CD4-positive, alpha-beta T cell treated with Interferon alpha-2 for 1 hour (primary cell): ENCODE measurements around the gene COL20A1.

ENCODE experiments used
- DNase-seq, 2 donors: peaks; one replicate each; pipeline ENCODE4 v3.0.0-alpha.2; 2020 to 2022

The COL20A1 gene

DNA sequence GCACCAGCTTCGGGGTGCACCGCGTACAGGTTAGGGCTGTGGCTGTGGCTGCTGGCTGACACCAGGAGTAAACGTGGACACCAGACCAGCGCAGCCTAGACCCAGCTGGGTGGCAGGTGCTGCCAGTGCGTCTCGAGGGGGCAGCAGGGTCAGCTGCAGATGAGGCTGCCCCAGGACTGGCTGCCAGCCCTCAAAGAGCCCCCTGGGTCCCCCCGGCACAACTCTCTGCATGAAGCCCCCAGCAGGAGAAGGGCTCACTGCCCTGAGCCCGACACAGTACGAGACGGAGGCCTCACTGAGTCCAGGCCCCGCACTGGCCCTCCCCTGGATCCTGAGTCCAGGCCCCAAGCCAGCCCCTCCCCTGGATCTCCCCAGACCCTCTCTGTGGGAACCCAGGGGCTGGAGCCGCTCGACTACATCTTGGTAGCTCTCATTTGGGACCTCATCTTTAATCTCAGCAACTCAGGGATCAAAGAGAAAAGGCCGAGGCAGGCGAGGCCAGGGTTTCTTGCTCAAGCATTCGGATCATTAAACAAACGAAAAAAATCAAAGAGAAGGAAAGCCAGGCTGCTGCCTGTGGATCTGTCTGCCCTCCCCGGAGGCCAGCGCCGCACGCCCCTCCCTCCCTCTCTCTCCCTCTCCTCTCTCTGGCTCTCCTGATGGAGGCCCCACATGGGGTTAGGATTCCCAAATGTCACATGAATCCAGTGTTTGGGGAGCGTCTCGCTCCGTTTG, 31.8 kb upstream of the COL20A1 start:
- DNase-seq, result no peak

DNA sequence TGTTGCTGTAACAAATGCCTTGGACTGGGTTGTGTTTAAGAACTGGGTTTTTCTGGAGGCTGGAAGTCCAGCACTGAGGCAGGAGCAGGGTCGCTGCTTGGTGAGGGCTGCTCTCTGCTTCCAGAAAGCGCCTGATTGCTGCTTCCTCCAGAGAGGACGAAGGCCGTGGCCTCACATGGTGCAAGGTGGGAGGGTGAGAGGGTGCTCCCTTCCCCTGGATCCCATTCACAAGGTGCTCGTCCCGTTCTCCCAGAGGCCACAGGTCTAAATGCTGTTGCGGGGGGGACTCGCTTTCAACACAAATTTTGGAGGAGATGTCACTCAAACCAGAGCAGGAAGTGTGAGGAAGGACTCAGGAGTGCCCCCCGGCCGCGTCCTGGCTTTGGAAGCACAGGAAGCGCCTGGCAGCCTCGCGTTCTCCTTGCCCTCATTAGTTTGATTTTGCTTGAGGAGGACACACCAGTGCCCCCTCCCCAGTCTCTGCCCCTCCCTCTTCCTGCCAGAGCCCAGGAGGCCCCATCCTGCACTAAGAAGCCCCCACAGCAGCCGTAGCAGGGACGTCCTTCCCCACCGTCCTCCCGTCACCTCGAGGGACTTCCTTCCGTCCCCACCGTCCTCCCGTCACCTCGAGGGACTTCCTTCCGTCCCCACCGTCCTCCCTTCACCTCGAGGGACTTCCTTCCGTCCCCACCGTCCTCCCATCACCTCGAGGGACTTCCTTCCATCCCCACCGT, 31.0 kb upstream of the COL20A1 start:
- DNase-seq, result no peak

DNA sequence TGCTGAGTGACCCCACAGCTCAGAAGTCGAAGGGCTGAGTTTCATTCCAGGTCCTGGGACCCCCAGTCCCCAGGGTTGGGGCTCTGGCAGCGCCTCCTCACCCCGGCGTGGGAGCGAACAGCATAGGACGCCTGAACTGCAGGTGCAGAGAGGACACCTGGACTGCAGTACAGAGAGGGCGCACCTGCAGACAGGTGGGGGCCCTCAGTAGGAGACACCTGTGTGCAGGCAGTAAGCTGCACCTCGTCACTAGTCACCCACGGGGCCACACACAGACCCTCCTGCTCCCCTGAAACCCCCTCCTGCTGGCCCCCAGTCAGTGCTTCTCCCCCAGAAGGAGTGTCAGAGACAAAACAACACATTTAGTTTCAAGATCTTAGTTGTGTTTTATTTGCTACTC, 30.1 kb upstream of the COL20A1 start:
- DNase-seq, result no peak

DNA sequence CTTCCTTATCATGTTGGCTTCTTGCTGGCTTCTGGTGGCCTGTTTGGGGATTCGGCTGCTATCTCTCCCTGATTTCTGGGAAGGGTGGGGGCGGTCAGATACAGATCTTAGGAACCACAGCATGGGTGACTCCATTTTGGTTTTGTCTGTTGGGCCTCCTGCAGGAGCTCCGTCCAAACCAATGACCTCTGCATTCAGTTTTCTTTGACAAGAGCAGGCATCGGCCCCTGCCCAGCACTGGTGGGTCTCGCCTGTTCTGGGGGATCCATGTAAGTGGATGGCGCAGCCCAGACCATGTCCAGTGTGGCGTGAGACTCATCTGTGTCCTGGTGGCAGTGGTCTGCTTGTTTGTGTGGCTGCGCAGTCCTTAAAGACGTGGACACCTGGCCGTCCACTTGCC, 29.0 kb upstream of the COL20A1 start:
- DNase-seq, result no peak

DNA sequence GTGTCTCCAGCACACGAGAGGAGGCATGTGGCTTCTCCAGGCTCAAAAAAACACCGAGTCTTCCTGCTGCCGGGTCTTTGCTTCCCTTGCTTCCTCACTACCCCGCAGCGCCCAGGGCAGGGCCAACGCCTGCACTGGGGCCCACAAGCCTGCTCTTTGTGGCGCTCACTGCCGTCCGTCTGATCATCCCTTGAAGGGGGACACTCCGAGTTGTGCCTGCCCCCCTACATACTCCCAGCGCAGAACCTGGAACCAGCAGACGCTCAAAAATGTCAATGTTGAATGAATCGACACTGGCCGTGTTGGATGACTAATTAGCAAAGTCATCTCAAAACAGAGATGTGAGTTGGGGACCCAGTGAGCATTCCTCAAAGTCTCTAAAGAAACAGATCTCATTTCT, 28.5 kb upstream of the COL20A1 start:
- DNase-seq, result no peak

DNA sequence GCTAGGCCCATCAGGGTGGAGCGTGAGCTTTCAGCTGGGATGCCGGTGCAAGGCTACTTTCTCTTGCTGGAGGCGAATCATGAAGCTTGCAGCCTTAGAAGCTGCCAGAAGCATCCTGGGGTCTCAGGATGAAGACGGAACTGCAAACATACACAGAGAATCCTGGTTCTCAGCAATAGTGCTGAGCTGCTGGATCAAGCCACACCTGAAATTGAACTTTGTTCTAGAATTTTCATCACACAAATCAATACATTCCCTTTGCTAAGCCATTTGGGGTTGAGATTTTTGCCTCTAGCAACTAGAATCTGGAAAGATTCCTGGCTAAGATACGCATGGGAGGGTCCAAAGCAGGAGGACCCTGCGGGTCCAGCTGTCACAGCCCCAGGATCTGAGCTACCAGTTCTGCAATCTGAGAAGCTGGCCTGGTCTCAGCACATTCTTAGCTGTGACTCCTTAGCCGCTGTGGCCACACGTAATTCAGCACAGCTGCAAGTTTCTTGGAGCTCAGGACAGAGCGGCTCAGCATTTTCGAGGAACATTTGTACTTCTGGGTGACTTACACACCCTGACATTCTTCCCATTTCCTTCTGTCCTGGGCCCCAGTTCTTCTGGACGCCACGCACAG, 27.0 kb upstream of the COL20A1 start:
- no peak for DNase-seq

DNA sequence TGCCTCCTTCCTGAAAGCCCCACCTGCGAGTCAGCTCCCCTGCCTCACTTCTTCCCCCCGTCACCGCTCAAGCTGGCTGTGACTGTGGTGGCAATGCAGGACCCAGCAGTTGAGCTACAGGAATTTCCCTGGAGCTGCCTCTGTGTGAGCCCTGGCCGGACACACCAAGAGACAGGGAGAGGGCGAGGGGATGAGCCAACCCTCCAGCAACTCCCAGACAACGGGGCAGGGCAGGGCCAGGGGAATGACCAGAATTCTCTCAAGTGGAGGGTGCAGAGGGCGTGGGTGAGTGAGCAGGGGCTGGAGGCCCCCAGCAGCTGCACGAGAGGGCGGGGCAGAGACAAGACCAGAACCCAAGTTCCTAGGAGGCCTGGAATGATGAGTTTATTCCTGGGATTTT, 25.3 kb upstream of the COL20A1 start:
- DNase-seq, result no peak

DNA sequence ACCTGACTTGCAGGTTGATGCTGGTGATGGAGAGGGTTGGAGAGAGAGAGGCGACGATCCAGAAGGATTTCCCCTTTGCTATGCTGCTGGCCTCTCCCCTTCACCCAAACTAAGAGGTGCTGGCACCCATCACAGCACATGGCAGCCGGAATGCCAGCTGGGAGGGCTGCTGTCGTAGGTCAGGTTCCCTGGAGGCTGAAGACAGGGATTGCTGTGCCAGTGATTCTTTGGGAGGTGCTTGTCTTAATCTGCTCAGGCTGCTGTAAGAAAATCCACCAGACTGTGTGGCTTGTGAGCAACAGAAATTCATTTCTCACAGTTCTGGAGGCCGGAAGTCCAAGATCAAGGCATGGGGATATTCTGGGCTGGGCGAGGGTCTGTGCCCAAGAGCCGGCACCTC, 24.7 kb upstream of the COL20A1 start:
- DNase-seq, result no peak

DNA sequence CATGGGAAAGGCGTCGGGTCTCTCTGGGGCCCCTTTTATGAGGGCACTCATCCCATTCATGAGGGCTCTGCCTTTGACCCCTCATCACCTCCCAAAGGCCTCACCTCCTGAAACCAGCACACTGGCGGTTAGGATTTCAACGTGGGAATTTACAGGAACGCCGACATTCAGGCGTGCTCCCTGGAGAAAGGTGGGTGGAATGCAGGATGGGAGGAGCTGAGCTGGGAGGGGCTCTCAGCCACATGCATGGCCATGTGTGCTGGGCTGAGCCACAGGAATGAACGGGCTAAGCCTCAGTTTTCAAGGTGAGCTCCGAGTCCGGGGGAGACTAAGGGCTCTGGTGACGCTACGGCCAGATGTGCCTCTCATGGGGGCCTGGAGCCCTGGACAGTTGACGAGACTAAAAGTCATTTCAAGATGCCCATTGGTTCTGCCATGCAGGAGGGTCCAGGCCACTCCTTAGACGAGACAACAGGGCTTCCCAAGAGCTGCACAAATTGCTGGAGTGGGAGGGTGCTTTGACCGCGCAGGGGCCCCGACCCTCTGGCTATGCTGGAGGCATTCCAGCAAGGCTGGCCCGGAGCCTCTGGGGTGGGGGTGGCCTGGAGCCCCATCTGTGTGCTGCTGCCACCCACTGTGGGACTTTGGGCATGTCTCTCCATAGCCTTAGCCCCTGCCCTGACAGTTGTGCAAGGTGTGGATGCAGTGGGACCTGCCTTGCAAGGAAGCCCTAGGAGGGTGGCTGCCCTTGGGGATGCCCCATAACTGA, 24.1 kb upstream of the COL20A1 start:
- DNase-seq, result no peak

DNA sequence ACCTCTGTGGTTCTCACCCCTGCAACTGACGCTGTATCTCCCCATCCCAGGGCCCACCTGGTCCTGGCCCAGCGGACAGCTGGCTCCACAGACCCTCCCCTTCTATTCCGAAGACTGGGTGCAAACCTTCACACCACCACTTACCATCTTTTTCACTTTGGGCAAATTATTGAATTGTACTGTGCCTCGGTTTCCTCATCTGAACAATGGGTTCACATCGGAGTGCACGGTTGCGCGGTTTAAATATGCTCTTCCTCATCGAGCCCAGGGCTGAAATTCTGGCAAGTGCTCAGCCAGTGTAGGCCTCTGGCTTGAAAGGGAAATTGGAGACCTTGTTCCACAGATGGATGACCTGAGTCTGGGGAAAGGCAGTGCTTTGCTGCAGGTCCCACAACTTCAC, 23.3 kb upstream of the COL20A1 start:
- DNase-seq, result no peak

DNA sequence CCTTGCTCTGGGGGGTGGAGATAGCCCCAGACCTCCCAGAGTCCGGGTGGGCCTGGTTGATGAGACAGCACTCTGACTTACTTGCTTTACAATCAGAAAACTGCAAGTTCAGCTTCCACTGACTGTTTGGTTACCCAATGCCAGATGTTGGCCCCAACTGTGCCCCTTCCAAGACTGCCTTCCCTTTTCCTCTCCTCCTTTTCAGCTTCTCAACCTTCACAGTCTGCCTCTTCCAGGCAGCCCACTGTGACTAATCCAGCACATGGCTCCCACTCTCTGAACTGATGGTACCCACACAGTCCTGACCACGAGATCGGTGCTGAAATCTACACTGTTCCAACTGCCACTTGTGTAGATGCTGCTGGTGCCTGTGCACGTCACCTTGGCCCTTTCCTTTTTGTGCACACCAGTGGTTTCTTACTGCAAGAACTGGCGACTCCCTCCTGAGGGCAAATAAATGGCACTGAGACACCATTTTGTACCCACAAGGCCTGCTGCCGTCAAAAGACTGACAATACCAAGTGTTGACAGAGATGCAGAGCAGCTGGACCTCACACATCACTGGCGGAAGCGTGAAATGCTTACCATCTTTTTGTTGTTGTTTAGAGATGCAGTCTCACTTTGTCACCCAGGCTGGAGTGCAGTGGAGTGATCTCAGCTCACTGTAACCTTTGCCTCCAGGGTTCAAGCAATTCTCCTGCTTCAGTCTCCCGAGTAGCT, 22.2 kb upstream of the COL20A1 start:
- no peak for DNase-seq

DNA sequence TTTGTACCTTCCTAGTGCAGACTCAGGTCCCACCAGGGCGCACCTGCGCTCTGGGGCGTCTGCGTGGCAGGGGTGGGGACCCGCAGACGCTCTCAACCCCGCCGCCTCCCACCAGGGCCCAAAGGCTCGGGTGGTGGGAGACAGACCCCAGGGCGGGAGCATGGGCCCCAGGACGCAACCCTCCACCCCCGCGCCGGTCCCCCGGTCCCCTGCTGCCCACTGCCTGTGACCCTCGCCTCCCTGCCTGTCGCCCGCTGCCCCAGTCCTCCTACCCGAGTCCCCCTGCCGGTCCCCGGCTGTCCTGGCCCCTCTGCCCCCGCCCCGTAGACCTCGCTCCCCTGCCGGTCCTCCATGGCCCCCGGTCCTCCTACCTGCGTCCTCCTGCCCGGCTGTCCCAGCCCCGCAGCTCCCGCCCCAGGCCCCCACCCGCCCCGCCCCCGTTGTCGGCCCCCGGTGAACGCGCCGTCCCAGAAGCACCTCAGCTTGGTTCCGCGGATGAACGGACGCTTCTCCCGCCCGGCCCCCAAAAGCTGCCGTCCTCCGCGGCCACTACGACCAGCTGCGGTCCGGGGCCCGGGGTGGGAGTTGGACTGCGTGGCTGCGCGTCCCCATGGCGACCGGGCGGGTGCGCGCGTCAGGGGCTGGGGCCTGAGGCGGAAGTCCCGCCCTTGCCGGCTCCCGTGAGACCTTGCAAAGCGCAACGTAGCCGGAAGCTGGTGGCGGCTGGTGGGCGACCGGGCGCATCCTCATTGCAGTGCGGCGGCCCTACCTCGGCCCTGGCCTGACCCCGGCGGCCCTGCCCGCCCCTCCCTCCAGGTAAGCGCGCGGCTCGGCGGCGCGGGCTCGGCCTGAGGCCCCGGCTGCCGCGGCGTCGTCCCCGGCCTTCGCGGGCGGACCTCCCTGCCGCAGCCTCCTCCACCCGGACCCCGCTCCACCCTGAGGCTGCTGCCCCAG, 20.6 kb upstream of the COL20A1 start, which contains the start of gene ARFGAP1:
Gene ARFGAP1, plus strand, starts transcription at position 709 of the 954 bp plus-strand sequence. CDS start 2,768 bp downstream, outside the sequence.
- peak; percentile 87 to 89 for DNase-seq

DNA sequence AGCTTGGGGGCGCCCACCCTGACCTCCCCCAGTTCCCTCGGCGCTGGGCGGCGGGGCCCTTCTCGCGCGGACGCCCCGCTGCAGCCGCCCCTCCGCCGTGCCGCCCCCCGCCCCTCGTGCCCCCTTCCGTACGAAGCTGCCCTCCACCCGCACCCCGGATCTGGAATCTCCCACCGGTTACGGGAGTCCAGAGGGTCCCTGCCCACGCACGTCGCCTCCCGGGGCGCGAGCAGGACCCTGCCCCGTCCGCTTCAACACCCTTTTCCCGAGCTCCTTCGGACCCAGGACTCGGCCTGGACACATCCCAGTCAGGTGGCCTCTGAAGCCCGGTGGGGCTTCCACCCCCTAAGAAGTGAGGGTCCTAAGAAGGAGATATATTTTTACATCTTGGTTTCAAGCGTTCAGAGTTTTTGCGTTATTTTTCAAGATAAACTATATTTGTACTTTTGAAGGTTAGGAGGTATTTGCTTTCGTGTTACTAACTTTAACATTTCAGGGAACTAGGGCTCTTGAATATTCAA, 19.9 kb upstream of the COL20A1 start:
- no peak for DNase-seq

DNA sequence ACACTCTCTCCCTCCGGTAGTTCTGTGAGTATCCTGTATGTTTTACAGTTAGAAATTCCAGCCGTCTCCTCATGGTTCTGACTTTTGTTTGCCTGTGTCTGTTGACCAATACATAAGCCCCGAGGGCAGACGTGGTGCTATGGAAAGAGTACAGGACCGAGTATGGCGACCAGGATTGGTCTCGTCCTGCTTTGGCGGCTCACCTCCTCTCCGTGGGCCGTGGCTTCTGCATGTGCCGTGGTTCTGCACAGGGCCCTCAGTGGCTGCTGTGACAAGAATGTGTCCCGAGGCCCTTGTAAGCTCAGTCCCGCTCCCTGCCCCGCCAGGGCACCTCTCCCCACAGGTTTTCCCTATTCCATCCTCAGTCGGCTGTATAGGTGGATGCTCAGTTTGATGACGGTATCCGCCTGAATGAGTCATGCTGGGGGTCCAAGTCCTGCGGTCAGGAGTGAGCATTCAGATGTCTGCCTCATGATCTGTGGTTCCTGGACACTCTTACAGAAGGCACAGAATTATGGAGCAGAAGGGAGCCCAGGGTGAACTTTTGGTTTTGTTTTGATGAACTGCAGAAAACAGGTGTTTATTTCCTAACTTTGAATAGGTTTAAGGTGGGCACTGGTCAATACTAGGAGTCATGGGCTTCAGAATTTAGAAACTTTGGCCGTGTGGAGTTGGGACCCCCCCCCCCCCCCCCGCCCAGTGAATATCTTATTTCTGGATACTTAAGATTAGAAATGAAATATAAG, 19.2 kb upstream of the COL20A1 start:
- DNase-seq, result no peak

DNA sequence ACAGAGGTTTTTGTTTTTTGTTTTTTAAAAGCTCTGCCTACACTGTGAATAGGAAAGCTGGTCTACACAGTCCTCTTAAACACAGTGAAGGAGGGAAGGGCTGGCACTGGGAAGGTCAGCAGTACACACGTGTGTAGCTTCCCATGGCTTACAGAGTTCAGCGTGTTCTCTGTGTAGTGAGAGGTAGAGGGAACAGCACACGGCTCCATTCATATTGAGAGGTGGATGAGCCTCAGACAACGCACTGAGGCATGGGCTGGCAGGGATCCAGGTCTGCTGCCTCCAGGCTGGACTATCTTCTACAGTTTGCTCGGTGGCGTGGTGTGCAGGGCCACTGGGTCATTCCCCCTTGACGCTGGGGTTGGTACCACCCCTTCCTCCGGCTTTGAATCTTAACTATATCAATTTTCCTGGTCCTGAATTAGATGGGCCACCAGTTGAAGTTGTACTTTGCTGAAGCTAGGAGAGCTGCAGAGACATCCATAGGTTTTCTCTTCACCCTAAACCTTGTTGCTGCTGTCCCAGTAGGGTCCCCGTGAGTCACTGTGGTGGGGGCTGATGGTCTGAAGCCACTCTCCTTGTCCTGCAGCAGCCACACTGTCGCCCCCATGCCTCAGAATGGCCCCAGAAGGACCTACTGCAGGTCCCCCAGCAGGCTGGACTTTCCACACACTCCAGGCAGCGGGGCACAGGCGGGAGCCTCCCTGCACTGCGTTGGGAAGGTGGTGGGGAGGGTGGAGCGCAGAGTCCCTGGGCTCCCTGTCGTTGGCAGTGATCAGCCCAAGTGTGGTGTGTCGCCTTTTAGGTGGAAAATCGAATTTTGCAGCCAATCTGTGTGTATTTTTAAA, 18.4 kb upstream of the COL20A1 start:
- no peak for DNase-seq

DNA sequence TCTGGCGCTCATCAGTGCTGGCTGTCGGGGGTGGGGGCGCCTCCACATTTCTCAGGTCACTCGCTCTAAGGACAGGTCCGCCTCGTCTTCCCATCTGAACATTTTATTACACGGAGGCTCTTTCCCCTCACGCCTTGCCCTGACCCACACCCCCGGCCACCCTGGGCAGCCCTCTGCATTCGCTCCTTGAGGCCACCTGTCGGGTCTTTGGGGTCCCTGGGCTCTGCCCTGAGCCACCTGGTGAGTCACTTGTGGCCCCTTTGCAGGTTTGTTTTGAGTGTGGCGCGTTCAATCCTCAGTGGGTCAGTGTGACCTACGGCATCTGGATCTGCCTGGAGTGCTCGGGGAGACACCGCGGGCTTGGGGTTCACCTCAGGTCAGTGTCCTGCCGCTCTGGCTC, 17.2 kb upstream of the COL20A1 start:
- no peak for DNase-seq

DNA sequence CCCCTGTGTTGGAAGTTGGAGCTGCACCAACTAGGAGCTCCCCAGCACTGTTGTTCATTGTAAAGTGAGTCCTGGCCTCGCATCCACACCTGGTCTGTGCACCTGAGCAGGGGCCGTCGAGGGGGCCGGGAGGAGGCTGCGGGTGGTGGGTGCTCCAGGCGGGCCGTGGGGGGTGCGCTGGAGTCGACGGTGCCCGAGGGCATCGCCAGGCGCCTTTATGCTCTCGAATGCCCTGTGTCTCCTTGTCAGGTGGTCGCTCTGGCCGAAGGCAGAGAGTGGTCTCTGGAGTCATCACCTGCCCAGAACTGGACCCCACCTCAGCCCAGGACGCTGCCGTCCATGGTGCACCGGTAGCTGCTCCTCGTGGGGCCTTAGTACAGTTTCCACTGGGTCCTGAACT, 16.0 kb upstream of the COL20A1 start:
- no peak for DNase-seq

DNA sequence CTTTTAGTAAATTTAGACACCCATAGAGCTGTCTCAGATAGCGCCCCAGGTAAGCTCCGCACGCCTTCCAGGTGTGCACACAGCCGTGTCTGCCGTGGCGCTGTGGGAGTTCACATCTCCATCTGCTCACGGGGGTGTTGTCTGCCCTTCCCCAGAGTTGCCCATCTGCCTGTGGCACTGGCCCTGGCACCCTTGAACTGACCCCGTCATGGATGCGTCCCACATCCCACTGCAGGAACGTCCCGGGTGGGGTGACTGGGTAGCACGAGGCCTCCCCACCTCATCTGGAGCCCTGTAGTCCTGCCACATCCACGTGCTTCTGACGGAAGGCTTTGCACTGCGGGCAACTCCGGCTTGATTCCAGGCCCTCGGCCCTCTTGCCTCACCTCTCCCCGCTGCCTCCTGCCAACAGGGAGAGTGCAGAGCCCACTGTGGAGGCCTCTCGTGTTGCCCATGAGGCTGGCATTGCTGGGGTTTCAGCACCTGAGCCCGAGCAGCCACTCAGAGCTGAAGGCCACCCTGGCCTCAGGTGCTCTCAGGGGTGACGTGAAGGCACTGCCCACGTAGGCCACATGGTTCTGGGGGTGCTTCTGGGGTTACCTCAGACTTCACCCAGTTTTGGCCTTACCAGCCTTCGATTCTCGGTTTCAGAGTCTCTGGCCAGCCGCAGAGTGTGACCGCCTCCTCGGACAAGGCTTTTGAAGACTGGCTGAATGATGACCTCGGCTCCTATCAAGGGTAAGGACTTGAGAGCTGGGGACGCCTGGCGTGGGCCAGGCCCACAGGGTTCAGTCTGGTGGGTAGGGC, 15.3 kb upstream of the COL20A1 start:
- no peak for DNase-seq

DNA sequence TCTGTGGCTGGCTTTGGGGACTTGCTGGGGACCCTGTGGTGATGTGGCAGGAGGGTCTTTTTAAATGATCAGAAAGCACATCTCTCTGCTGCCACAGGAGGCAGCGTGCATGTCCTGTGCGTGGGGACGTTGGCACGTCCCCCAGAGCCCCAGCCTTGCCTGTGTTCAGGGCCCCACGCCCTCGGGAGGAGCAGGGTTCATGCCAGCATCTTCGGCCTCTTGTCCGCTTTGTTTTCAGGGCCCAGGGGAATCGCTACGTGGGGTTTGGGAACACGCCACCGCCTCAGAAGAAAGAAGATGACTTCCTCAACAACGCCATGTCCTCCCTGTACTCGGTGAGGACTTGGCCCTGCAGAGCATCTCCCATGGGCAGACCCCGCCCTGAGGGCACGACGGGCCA, 14.3 kb upstream of the COL20A1 start:
- no peak for DNase-seq
